Stimulated activated CD8-positive, alpha-beta memory T cell treated with anti-CD3 and anti-CD28 coated beads, Interleukin-4, amount 100 ng/mL, for 1 hour (primary cell): ENCODE data around the gene SLC2A14.
"Not testable (repeated sequence)": the region's sequence is repeated elsewhere in the genome, so short reads cannot be mapped to it uniquely, and the experiment has no call there.

Experiments used
- DNase-seq, 2 donors: peaks; one replicate each; pipeline ENCODE4 v3.0.0-alpha.2; 2020; ENCODE audit warnings: low read depth in 2 of 2, low spot score in 1 of 2

SLC2A14 gene

DNA sequence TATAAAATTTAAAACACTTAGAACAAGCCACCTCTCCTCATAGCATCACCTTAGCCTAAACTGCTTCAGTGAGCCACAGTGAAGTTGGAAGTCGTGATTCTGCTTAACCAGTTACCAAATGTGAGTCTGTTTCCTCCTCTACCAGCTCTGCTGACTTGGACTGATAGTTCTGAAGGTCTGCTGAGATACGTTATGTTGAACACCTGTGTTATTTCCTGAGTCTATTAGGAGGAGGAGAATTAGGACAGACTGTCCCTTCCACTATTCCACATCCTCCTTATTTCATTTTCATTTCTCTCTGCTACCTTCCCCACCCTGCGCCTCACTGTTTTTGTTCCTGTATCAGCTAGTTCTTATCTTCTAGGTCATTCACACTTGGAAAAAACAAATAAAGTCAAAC lies 2.4 kb downstream of the SLC2A14 start:
- no peak for DNase-seq

DNA sequence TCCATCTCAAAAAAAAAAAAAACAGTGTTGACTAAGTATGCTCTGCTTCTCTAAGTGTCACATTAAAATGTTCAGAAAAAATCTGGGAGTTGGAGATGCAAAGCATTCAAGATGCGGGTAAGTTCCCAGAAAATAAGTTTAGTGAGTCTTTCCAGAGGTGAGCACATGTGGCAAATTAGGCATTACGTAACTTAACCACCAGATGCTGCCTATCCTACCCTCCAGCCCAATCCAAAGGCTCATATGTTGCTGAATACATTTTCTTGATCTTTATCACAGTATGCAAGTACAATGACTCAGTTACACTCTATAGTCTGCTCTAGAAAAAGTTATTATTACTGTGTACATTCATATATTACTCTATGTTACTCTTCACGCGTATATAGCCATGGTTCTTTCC lies 3.6 kb downstream of the SLC2A14 start:
- no peak for DNase-seq

DNA sequence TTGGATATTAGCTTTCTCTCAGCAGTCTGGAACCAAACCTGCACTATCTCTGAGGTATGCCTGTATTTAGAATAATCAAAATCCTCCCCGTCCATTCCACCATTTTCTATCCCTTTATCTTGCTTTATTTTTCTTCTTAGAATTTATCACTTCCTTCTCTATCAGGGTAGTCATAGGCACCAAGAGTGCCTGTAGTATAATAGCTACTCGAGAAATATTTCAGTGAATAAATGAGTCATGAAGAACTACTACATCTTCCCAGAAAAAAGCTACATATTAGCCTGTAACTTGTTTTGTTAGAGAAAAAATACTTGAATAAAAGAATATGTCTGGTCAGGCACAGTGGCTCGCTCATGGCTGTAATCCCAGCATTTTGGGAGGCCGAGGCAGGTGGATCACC lies 4.3 kb downstream of the SLC2A14 start:
- DNase-seq = no peak

DNA sequence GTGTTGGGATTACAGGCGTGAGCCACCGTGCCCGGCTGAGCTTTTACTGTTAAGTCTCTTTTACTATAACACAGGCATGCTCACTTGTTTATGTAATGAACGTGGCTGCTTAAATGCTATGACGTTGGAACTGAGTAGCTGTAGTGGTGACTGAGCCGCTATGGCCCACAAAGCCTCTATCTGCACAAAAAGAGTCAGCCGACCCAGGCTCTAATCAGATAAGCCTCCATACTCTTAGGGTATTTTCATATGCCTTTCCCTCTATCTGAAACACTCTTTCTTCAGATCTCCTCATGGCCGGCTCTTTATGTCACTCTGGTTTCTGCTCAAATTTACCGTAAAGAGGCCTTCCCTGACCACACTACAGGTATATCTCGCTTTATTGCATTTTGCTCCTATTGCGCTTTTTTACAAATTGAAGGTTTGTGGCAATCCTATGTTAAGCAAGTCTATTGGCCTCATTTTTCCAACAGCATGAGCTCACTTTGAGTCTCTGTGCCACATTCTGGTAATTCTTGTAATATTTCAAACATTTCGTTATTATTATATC lies 8.0 kb downstream of the SLC2A14 start:
- no peak for DNase-seq

DNA sequence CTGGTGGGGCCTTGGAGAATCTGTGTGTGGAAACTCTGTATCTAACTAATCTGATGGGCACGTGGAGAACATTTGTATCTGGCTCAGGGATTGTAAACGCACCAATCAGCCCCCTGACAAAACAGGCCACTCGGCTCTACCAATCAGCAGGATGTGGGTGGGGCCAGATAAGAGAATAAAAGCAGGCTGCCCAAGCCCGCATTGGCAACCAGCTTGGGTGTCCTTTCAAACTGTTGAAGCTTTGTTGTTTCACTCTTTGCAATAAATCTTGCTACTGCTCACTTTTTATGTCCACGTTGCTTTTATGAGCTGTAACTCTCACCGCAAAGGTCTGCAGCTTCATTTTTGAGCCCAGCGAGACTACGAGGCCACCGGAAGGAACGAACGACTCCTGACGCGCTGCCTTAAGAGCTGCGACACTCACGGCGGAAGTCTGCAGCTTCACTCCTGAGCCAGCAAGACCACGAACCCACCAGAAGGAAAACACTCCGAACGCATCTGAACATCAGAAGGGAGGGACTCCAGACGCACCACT lies 9.8 kb downstream of the SLC2A14 start:
- not testable (repeated sequence) for DNase-seq

DNA sequence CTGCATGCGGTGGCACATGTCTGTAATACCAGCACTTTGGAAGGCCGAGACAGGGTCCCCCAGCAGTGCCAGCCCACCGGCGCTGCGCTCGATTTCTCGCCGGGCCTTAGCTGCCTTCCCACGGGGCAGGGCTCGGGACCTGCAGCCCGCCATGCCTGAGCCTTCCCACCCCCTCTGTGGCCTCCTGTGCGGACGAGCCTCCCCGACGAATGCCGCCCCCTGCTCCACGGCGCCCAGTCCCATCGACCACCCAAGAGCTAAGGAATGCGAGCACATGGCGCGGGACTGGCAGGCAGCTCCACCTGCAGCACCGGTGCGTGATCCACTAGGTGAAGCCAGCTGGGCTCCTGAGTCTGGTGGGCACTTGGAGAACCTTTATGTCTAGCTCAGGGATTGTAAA lies 10.4 kb downstream of the SLC2A14 start:
- not testable (repeated sequence) for DNase-seq

DNA sequence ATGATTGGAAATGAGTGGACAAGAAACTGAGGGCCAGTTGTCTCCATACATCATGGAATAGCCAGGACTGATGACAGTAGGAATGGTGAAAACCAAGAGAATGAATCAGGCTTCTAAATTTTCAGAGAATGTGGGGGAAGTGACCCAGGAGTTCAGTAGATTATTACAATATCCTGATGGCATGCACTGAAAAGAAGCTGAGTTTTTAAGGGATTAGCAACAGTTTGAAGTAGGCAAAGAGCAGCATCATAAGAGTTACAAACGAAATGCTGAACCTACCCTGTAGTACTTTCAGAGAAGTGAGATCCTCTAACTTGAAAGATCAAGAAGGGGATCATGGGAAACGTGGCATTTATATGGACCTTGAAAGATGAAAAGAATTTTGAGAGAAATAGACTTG lies 13.2 kb downstream of the SLC2A14 start:
- no peak for DNase-seq

DNA sequence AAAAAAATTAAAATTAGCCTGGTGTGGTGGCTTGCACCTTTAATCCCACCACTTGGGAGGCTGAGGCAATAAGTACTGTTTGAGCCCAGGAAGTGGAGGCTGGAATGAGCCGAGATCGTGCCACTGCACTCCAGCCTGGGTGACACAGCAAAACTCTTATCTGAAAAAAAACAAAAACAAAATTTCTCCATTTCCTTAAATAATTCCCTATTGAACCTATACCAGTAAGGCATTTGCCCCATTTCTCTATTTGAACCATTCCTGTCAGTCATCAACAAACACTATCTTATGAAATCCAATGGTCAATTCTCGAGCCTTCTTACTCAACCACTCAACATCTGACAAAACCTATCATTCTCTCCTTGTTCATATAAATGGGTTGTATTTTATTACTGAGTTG lies 14.7 kb downstream of the SLC2A14 start:
- DNase-seq = no peak

DNA sequence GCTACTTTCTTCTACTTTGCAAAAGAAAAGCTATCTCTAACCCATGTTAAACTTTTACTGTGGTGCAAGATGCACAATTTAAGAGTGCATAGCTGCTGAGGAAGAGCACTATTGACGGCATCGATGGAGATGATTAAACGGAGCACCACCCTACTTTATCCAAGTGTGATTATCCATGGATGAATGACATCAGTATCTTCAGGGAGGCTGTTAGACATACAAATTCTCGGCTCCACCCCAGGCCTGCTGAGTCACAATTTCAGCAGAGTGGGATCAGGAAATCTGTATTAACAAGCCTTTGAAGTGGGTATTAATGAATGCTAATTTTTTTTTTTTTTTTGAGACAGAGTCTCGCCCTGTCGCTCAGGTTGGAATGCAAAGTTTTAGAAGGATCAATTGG lies 16.2 kb downstream of the SLC2A14 start:
- DNase-seq = no peak

DNA sequence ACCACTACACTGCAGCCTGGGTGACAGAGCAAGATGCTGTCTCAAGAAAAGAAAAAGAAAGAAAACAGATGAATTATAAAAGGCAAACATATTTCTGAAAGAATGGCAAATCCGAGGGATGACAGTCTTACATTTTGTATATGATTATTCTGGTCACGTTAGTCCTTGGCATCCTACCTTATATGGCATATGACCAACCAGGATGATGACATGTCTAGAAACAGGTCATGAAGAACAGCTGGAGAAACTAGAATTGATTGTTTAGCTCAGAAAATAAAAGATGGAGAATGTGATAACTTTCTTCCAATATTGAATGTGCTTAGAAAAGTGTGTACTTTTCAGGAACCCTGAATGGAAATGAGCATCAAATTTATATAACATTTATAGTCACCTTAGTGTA lies 19.2 kb downstream of the SLC2A14 start:
- DNase-seq = no peak

DNA sequence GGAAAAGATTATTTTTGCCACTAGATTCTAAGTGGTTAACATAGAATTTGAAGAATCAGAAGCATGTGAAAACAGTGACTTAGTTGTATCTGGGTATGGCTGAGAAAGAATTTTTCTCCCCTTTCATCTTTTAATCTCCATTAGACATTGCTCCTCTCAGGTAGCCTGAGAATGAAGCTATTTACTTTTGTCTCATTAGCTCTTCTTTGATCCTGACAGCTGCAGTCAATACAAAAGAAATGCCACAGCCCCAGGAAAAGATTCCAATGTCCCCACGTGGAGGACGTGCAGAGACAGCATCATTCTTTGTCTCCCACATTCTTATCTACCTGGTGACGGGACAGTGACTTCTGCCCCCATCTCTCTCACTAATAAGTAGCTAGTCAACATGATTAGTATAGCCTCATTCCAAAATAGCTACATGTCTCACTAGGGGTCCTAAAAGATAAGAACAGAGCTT lies 21.1 kb downstream of the SLC2A14 start:
- not testable (repeated sequence) for DNase-seq

DNA sequence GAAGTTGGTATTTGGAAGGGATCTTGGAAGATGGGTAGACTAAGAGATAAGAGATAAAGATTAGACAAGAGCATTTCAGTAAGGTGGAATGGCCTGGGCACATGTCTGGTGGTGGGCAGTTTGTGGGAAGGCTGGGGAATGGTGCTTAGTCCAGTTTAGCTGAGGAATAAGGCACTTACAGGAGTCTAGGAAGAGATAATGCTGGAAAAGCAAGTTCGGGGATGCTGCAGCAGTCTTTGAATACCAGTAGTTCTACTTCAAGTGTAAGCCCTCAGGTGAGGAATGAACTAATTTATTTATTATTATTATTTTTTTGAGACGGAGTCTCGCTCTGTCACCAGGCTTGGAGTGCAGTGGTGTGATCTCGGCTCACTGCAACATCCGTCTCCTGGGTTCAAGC lies 22.6 kb downstream of the SLC2A14 start:
- DNase-seq = not testable (repeated sequence)

DNA sequence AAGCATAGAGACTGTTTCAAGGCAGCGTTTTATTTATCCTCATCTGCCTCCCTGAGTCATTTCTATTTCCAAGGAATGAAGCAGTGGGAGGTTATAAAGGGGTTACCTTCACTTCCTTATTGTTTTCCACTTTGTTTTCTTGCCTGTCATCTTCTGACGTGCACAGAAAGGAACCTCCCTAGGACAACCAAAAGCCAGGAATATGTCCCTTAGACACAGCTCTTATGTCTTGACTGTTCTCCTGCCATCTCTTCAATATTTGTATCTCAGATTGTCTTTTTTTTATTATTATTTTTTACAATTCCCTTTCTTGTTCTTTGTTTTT lies 24.7 kb downstream of the SLC2A14 start:
- DNase-seq = not testable (repeated sequence)

DNA sequence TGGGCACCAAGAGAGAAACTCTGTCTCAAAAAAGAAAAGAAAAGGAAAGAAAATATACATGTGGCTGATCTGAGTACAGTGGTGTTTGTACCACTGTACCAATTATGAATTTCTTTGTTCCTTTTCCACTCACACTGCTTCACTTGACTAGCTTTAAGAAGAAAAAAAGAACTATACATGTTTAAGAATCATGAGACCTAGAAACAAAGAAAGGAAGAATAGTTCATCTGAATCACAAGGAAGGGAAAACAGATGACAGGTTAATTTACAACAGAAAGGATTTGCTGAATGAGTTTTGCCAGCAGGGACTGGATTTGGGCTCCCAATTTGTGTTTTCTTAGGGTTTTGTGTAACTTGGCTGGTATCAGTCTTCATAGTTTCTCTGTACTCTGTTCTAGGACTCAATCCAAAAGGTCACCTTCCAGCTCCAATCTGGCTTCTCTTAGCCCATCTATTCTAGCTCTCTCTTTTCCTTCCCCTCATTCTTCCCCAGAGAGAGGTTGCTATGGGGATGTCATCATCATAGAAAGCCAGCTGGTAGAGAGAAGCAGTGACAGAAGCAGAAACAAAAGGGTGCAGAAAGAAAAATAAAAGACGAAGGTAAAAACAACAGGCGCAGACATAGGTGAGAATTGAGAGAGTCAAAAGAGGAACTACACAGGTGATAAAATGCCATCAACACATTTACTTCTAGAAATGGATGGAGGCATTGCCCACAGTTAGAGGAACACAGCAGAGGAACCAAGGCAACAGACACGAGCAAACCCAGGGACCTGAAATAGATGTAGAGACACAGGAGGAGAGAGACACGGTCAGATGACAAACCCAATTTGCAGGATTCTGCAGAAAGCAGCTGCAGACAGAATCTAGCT lies 25.3 kb downstream of the SLC2A14 start:
- DNase-seq = not testable (repeated sequence)

DNA sequence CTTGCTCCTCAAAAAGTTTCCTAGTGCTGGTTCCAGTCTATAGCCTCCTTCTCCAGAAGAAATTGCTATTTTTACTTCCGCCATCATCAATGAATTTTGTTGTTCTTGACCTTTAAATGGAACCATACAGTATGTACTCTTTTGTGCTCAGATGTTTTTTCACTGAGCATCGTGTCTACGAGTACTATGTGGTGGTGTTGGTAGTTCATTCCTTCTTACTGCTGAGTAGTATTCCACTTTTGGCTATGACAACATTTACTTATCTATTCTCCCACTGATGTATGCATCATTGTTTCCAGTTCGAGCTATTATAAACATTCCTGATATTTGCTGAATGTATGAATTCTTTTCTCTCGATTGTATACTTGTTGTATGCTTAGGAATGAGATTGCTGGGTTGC lies 28.6 kb downstream of the SLC2A14 start:
- no peak for DNase-seq

DNA sequence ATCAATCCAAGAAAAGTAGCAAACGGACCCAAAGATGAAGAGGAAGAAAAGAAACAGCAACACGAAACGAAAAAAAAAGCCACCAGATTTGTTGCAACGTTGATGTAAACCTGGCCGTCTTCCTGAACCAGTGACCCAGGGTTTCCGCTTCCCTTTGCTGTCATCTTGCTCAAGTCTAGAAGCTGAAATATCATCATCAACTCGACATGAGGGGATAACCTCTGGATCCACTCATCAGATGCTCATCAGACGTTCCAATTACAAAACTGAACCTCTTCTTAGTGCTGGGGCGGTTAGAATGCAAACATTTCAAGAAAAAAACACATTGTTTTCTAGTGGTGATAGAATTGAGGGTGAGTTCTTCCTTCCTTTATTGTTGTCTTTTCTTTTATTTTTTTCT lies 29.1 kb downstream of the SLC2A14 start:
- DNase-seq = not testable (repeated sequence)

DNA sequence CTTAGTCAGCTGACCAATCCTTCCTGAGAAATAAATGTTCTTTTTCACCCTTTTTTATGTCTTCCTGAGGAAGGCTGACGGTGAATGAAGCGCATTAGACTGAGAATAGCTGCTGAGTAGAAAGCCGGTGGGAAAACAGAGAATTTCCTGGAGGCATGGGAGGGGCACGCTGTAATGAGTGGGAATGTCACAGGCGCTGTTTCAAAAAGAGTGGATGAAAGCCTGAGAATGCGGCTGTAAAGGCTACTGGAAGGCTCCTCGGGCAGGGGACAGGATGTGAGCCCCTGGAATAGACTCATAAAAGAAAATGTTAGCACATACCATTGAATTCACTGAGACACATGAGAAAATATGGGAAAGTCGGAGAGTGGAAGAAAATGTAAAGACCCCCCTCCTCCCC lies 29.6 kb downstream of the SLC2A14 start:
- not testable (repeated sequence) for DNase-seq

DNA sequence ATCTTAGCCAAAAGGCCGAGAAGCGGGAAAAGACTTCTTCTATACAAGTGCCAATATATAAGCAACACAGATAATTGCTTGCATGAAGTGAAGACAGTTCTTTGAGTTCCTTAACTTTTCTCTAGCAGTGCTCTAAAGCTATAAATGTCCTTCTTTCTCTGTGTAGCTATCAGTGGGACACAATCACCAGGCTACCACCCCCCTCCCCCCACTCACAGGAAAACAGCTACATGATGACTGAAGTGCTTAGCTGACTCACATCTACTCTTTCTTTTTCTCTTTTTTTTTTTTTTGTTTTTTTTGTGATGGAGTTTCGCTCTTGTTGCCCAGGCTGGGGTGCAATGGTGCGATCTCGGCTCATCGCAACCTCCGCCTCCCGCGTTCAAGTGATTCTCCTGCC lies 30.3 kb downstream of the SLC2A14 start:
- DNase-seq = not testable (repeated sequence)

DNA sequence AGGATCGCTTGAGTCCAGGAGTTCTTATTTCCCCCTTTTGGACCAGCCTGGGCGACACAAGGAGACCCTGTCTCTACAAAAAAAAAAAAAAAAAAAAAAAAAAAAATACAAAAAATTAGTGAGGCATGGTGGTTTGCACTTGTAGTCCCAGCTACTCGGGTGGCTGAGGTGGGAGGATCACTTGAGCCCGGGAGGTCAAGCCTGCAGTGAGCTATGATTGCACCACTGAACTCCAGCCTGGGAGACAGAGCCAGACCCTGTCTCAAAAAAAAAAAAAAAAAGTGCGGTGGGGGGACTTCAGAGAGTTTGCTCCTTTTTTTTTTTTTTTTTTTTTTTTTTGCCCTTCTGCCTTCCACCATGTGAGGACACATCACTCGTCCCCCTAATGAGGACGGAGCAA lies 32.9 kb downstream of the SLC2A14 start:
- DNase-seq = not testable (repeated sequence)

DNA sequence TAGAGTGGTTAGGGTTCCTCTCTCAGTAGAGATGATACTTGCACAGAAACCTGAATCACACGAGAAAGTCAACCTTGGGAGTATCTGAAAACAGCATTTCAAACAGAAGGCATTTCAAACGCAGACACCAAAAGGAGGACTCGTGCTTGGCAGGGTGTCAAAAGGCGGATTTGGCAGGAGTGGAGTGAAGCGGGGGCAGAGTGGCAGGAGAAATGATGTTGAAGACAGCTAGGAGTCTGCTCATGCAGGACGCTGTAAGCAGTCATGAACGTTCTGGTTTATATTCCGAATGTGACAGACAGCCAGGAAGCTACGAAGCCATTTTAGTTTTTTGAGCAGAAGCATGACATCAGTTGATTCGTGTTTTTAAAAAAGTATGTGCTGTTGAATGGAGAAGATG lies 33.5 kb downstream of the SLC2A14 start:
- DNase-seq = not testable (repeated sequence)

DNA sequence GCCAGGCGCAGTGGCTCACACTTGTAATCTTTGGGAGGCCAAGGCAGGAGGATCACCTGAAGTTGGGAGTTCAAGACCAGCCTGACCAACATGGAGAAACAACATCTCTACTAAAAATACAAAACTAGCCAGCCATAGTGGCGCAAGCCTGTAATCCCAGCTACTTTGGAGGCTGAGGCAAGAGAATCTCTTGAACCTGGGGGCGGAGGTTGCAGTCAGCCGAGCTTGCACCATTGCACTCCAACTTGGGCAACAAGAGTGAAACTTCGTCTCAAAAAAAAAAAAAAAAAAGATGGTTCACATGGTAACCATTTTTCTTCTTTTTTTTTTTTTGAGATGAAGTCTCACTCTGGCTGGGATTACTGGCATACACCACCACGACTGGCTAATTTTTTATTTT lies 35.3 kb downstream of the SLC2A14 start:
- no peak for DNase-seq

DNA sequence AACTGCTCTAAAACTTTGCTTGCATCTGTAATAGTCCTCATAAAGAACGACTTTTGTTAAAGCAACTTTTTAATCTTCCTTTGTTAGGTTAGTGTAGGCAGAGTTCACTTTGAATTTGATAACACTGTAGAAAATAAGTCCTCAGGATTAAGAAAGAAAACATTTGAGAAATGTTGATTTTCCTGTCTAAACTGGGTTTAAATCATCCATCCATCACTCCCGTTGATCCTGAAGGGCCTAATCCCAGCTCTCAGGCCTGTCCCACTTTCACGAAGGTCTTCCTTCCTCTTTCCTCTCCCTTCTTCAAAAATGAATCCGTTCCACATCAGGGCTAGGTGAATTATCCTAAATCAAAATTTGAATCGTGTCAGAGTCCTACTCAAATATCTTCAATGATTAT lies 36.9 kb downstream of the SLC2A14 start:
- no peak for DNase-seq

DNA sequence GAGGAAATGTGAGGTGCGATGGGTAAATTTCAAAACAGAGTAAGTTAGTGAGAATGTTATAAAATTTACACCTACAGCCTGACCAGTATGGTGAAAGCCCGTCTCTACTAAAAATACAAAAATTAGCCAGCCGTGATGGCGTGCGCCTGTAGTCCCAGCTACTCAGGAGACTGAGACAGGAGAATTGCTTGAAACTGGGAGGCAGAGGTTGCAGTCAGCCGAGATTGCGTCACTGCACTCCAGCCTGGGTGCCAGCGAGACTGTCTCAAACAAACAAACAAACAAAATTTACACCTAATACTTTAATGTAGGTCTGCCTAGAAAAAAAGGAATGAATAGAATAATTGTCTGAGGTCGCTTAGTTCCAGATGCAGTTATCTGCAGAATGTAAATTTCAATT lies 37.6 kb downstream of the SLC2A14 start:
- no peak for DNase-seq
